A172 (cell line): ENCODE results near the gene CHST13. TPM values are rescaled to one million over a fixed set of nuclear protein-coding genes. Genes with fewer than 3 reads are reported as not detected.

Experiments
- total RNA-seq: library from RNA; depleted of rRNA; stranded (reverse); fragments of >200 nt; shearing (Covaris generic); gene quantifications from 2 replicates; pipeline ENCODE4 v1.2.3, GENCODE V29; 2014; rRNA removed

Gene CHST13
- total RNA-seq, 1 experiment from 2014 or later = not detected

Other genes starting within 250 kb of the CHST13 start
- gene KLF15, start 166.7 kb upstream of the CHST13 start, total RNA-seq = 0.03 and 0.31 TPM in 2 replicates
- gene CFAP100, start 129.2 kb upstream of the CHST13 start, total RNA-seq = not detected in 2 replicates
- 19.2 and 24.0 TPM in 2 replicates for gene ZXDC, start 48.3 kb upstream of the CHST13 start, total RNA-seq
- gene UROC1, start 6.4 kb upstream of the CHST13 start, total RNA-seq = not detected in 2 replicates
- gene C3orf22, start 34.8 kb downstream of the CHST13 start, total RNA-seq = not detected in 2 replicates
- 16.2 and 22.3 TPM in 2 replicates for gene TXNRD3, start 131.0 kb downstream of the CHST13 start, total RNA-seq
- gene CHCHD6, start 180.1 kb downstream of the CHST13 start, total RNA-seq = 35.8 and 49.4 TPM in 2 replicates